ENCODE results near the gene RER1.

The RER1 gene

GRCh38 chr1:2353551-2354438, 37.8 kb upstream of the RER1 start:
- DNase-seq, result no peak

GRCh38 chr1:2354511-2355372, 36.9 kb upstream of the RER1 start:
- no peak for DNase-seq

DNA sequence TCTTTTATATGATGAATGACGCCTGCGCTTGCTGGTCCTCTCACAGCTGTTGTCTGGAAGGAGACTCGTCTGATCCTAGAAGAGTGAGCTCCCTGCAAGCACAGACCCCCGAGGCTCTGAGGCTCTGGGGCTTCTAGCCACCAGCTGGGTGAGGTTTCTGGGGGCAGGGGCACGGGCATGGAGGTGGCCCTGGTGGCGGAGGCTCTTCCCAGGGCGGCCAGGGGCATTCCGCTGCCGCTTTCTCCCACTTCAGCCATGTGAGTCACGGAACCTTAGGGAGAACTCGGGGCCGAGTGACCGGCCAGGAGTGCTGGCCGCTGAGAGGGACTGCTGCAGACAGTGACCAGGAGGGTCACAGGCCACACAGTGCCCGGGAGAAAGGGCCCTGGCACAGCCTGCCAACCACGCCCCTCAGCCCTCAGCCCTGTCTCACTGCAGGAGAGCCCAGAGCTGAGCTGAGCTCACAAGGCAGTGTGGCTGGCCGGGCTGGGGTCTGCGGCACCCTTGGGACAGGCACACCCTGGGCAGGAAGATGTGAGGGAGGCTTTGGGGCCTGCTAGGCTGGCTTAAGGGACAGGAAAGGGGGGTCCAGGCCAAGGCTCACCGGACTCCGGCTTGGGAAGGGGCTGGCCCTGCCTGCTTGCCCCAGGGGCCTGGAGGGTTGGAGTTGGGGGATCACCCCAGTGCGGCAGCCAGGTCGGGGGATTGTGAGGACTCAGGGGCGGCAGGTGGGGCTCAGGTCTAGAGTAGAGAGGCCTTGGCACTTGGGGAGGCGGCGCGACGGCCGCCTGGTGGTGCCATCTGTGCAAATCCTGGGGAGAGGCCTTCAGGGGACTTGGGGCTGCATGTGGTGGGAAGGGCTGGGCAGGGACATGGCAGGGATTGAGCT, 36.0 kb upstream of the RER1 start:
- DNase-seq, result no peak

DNA sequence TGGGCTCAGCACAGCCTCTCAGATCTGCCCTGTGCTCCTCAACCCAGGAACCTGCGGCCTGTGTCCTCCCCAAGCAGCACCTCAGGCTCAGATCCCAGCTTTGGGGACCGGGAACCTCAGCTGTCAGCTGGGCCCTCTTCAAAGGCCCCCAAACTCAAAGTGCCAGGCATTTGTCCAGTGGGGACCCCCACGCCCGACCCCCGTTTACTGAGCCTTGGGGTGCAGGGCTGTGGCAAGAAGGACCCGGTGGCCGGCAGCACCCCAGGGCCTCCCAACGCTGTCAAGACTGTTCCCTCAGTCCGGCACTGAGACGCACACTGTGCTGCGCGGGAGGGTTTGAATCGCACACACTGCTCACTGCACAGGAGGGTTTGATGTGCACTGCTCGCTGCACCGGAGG, 35.2 kb upstream of the RER1 start:
- no peak for DNase-seq

DNA sequence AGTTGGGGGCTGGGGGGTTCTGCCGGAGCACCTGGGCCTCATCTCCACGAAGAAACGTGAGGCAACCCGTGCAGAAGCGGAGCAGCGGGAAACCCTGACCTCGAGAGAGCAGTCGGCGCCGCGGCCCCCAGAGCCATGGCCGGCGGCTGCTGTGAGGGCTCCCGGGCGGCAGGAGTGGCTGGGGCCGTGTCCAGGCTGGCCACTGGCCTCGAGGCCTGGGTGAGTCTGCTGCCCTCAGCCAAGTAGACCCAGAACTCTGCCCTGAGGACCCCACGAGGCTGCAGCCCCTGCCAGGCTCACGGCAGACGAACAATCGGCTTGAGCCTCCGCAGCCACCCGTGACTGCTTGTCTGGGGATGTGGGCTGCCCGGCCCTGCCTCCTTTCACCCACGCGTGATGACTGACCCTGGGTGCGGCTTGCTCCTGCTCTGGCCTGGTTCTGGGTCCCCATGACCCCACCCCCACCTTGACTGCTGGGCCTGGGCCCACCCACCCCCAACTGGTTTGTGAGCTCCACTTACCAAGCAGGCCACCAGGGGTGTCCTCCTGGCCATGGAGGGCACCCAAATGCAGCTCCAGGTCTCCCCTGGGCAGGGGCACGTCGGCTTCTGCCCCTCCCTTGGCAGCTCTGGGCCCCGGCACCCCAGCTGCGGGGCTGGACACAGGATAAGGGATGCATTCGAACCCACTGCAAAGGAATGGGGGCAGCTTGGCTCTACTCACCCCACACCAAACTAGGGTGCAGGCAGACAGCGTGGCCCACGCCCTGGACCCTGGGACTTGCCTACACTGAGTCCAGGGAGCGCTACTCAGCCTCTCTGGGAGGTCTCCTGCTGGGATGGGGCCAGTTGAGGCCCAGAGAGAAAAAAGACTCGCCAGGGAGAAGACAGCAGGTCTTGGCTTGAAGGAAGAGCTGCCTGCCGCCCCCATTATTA, 34.5 kb upstream of the RER1 start:
- no peak for DNase-seq

- DNase-seq, result no peak
Measured at GRCh38 chr1:2358072-2358471, 33.6 kb upstream of the RER1 start.

- DNase-seq, result no peak
Measured at GRCh38 chr1:2358651-2359640, 32.7 kb upstream of the RER1 start.

DNA sequence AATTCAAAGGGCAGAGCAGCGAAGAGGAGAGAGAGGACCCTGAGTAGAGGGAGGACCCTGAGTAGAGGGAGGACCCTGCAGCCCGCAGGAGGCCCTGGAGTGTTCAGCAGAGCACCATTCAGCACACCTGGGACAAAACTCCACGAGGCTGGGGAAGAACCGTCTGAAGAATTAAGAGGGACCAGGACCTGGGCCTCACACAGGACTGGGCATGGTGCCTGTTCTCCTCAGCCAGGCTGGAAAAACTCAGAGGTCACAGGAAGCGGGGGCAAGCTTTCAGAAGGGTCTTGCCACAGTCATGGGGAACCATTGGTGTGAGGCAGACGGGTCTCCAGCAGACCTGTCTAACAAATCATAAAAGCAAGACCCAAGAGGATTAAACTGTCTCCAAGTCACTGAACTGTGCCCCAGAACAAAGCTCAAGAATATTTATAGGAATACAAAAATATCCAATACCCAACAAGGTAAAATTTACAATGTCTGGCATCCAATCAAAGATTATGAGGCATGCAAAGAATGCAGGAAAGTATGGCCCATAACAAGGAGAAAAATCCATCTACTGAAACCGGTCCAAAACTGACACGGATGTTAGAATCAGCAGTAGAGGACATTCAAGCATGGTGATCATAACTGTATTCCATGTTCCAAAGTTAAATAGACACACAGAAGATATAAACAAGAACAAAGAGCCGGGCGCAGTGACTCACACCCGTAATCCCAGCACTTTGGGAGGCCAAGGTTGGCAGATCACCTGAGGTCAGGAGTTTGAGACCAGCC, 30.9 kb upstream of the RER1 start:
- no peak for DNase-seq

DNA sequence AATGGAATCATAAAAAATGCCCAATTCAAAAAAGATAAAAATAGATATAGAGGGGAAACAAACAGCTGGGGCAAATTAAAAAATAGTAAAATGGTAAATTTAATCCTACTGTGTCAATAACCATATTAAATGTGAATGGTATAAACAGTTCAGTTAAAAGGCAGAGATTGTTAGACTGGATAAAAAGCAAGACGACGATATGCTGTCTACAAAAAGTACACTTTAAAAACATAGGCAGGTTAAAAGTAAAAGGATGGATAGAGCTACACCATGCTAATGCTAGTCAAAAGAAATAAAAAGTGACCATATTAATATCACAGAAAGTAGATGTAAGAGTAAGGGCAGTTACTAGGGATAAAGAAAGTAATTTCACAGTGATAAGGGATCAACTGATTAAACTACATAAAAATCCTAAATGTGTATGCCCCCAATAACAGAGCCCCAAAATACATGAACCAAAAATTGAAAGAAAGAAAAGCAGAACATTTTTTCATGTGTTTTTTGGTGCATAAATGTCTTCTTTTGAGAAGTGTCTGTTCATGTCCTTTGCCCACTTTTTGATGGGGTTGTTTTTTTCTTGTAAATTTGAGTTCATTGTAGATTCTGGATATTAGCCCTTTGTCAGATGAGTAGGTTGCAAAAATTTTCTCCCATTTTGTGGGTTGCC, 27.7 kb upstream of the RER1 start:
- DNase-seq, result no peak

DNA sequence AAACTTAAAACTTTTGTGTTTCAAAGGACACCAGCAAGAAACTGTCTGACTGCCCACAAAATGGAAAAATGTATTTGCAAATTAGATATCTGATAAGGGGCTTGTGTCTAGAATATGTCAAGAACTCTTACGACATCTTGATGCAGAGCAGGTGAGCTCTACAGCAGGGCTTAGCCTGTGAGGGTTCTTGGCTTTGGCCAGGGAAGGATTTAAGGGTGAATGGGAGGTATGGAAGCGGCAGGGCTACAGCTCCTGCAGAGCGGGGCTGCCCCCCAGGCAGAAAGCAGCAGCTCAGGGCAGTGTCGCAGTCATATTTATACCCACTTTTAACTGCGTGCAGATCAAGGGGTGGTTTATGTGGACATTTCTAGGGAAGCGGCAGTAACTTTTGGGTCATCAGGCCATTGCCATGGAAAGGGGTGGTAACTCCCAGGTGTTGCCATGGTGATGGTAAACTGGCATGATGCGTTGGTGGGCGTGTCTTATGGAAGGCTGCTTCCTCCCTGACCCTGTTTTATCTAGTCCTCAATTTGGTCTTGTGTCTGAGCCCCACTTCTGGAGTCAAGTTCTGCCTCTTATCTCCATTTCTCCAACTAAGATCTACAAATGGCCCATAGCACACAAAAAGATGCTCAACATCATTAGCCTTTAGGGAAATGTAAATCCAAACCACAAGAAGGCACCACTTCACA, 23.4 kb upstream of the RER1 start:
- DNase-seq, result peak; percentile 12

GRCh38 chr1:2372551-2373490, 18.8 kb upstream of the RER1 start:
- DNase-seq, result peak; percentile 14

- DNase-seq, result peak; percentile 18
Measured at GRCh38 chr1:2373551-2374251, 17.9 kb upstream of the RER1 start.

DNA sequence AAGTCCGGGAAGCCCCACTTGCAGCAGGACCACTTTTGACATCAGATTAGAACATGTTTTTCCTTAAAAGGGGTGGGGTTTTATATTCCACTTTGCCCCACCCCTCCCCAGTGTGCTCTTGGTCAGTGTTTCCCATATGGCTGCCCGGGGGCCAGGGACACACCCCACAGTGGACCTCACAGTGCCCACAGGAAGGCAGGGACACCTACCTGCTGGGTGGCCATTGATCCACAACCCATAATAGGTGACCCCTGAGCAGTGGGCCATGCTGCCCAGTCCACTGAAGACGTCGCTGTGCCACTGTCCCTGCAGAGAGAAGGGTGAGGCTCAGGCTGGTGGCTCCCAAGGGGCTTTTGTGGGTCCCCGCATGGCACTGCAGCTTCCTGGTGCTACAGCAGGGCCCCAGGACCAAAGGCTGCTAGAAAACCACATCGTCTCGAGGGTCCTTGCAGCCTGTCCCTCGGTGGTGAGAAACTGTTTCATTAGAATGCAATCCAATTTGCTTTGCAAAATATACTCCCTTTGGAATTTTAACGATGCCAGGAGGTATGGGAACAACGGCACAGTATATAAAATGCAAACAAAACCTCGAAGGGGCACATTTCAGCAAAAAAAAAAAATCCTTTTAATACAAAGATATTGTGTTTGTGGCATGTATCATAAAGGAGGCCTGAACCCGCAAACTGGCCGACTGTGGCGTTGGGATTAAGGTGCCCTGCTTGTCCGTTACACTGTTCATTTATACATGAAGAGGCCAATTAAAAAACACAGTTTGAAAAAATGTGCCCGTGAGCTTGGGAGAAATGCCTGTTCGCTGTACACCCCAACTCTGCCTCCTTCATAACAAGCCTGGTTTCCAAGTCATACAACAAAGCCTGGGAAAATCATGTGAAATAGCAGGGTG, 17.1 kb upstream of the RER1 start:
- DNase-seq, result peak; percentile 16

GRCh38 chr1:2375246-2375922, 16.3 kb upstream of the RER1 start:
- peak; percentile 19 for DNase-seq

- no peak for DNase-seq
Measured at GRCh38 chr1:2375923-2376260, 15.7 kb upstream of the RER1 start.

Measured in femur (tissue), 1 donor.